H1 (cell line): ENCODE results near the gene SRSF2. TPM values are rescaled to one million over a fixed set of nuclear protein-coding genes. Genes with fewer than 3 reads are reported as not detected.

Source experiments
- CTCF ChIA-PET: fragments of 300-600 bp; sonication (Branson Sonifier 250); formaldehyde crosslinking; loops from one replicate; lab custom pipeline; 2021; ENCODE audit not compliant: partially characterized antibody; lab: Charles Lee
- POLR2A ChIA-PET: fragments of 300-600 bp; sonication (Branson Sonifier 250); formaldehyde crosslinking; loops from one replicate; lab custom pipeline; 2021; ENCODE audit warnings: inconsistent platforms; ENCODE audit not compliant: partially characterized antibody; lab: Charles Lee
- DNase-seq, 2 experiments: peaks; one replicate each; pipeline versions ENCODE4 v3.0.0 to v3.0.0-alpha.2; 2010 to 2022; ENCODE audit warnings: low spot score in 2 of 2, low read depth in 1 of 2, mixed read lengths in 1 of 2
- FAIRE-seq: peaks from 2 replicates; lab custom pipeline; 2011; peaks lifted over from hg19 to GRCh38; lab: Jason Lieb, UNC
- H2AFZ ChIP-seq: 2 replicates; pipeline ENCODE4 v1.8.1; 2012; ENCODE audit warnings: low read length, inconsistent platforms
- H2AK5ac ChIP-seq: 2 replicates; pipeline ENCODE4 v1.6.1; 2013; ENCODE audit warnings: low read depth, low read length
- H2BK120ac ChIP-seq: replicated peaks from 2 replicates; pipeline ENCODE3; 2013; ENCODE audit warnings: low read depth, low read length, inconsistent platforms
- H2BK12ac ChIP-seq: 2 replicates; pipeline ENCODE4 v1.6.1; 2013; ENCODE audit warnings: low read depth, low read length
- H2BK15ac ChIP-seq: 2 replicates; pipeline ENCODE4 v1.6.1; 2013; ENCODE audit warnings: low read length
- H2BK20ac ChIP-seq: 2 replicates; pipeline ENCODE4 v1.6.1; 2013; ENCODE audit warnings: low read length
- H2BK5ac ChIP-seq: 2 replicates; pipeline ENCODE4 v1.6.1; 2013; ENCODE audit warnings: low read depth, low read length
- H3K14ac ChIP-seq: 2 replicates; pipeline ENCODE4 v1.6.1; 2013; ENCODE audit warnings: inconsistent platforms; ENCODE audit not compliant: insufficient read length
- H3K18ac ChIP-seq: 2 replicates; pipeline ENCODE4 v1.6.1; 2013; ENCODE audit warnings: low read length; ENCODE audit errors: extremely low read depth
- H3K23ac ChIP-seq: 2 replicates; pipeline ENCODE4 v1.6.1; 2013; ENCODE audit warnings: inconsistent platforms; ENCODE audit not compliant: insufficient read length
- H3K23me2 ChIP-seq: 2 replicates; pipeline ENCODE4 v1.6.1; 2013; ENCODE audit warnings: low read depth, low read length
- H3K27ac ChIP-seq: 2 replicates; pipeline ENCODE4 v1.6.1; 2011; ENCODE audit warnings: low read depth, low read length, inconsistent platforms
- H3K27me3 ChIP-seq, 4 experiments: replicated peaks in 1 of 4; 1 replicate in 1 of 4; 2 replicates in 3 of 4; pipeline versions ENCODE4 v1.6.1 to v1.8.1; 2011 to 2013; ENCODE audit warnings: low read length in 3 of 4, mild to moderate bottlenecking in 3 of 4, inconsistent platforms in 2 of 4, mixed read lengths in 2 of 4, moderate library complexity in 1 of 4; ENCODE audit not compliant: control insufficient read depth in 3 of 4, insufficient read depth in 3 of 4; ENCODE audit errors: extremely low read depth in 1 of 4
- H3K36me3 ChIP-seq, 4 experiments: 2 replicates each; pipeline versions ENCODE4 v1.6.1 to v1.8.1; 2011 to 2013; ENCODE audit warnings: mild to moderate bottlenecking in 4 of 4, low read length in 3 of 4, moderate library complexity in 2 of 4, control low read depth in 1 of 4, inconsistent platforms in 1 of 4; ENCODE audit not compliant: insufficient read depth in 4 of 4, control insufficient read depth in 2 of 4
- H3K4ac ChIP-seq: replicated peaks from 2 replicates; pipeline ENCODE3; 2013; ENCODE audit warnings: low read length, low read depth, mixed read lengths, inconsistent platforms; ENCODE audit not compliant: insufficient read length
- H3K4me1 ChIP-seq, 4 experiments: replicated peaks in 1 of 4; 1 replicate in 1 of 4; 2 replicates in 3 of 4; pipeline versions ENCODE4 v1.6.1 to v1.8.1; 2011 to 2013; ENCODE audit warnings: low read length in 3 of 4, inconsistent platforms in 2 of 4, mixed read lengths in 1 of 4; ENCODE audit not compliant: insufficient read depth in 4 of 4, control insufficient read depth in 3 of 4
- H3K4me2 ChIP-seq, 2 experiments: 2 replicates each; pipeline versions ENCODE4 v1.6.1 to v1.8.1; 2011 to 2013; ENCODE audit warnings: low read depth in 2 of 2, low read length in 2 of 2, control low read depth in 1 of 2, inconsistent platforms in 1 of 2, mild to moderate bottlenecking in 1 of 2; ENCODE audit not compliant: insufficient read depth in 1 of 2
- H3K4me3 ChIP-seq, 4 experiments: fragments of 200-600, 300-600 bp in 1 of 4; sonication (generic), shearing (Covaris generic), sonication (Bioruptor Twin) in 1 of 4; 2 replicates each; pipeline versions ENCODE4 v1.5.1 to v1.8.1; 2011 to 2016; ENCODE audit warnings: low read length in 4 of 4, low read depth in 3 of 4, control low read depth in 2 of 4, inconsistent platforms in 2 of 4, mild to moderate bottlenecking in 2 of 4, mixed read lengths in 1 of 4, moderate library complexity in 1 of 4; ENCODE audit not compliant: insufficient read depth in 2 of 4; ENCODE audit errors: extremely low read depth in 1 of 4
- H3K56ac ChIP-seq: replicated peaks from 2 replicates; pipeline ENCODE3; 2013; ENCODE audit warnings: low read depth, mild to moderate bottlenecking, mixed read lengths, low read length, inconsistent platforms; ENCODE audit not compliant: insufficient read length
- H3K79me1 ChIP-seq: 2 replicates; pipeline ENCODE4 v1.6.1; 2013; ENCODE audit warnings: low read depth, low read length, control low read depth
- H3K79me2 ChIP-seq, 2 experiments: 2 replicates each; pipeline versions ENCODE4 v1.6.1 to v1.8.1; 2012 to 2013; ENCODE audit warnings: low read length in 2 of 2, mild to moderate bottlenecking in 2 of 2, inconsistent platforms in 1 of 2; ENCODE audit not compliant: insufficient read depth in 2 of 2, control insufficient read depth in 1 of 2
- H3K9ac ChIP-seq, 4 experiments: replicated peaks in 1 of 4; 1 replicate in 1 of 4; 2 replicates in 3 of 4; pipeline versions ENCODE4 v1.6.1 to v1.8.1; 2011 to 2013; ENCODE audit warnings: low read depth in 3 of 4, low read length in 3 of 4, control low read depth in 2 of 4, mild to moderate bottlenecking in 2 of 4, moderate library complexity in 2 of 4, inconsistent platforms in 1 of 4; ENCODE audit errors: extremely low read depth in 1 of 4
- H3K9me3 ChIP-seq, 2 experiments: 2 replicates each; pipeline versions ENCODE4 v1.6.1 to v1.8.1; 2012 to 2013; ENCODE audit warnings: mild to moderate bottlenecking in 2 of 2, moderate library complexity in 2 of 2, control low read depth in 1 of 2, inconsistent platforms in 1 of 2, low read depth in 1 of 2, low read length in 1 of 2, mixed read lengths in 1 of 2; ENCODE audit not compliant: insufficient read depth in 2 of 2
- H4K20me1 ChIP-seq, 2 experiments: replicated peaks in 1 of 2; 2 replicates each; pipeline versions ENCODE3 to v1.8.1; 2011 to 2013; ENCODE audit warnings: inconsistent platforms in 2 of 2, low read length in 2 of 2, mild to moderate bottlenecking in 1 of 2; ENCODE audit not compliant: insufficient read depth in 2 of 2, control insufficient read depth in 1 of 2
- H4K5ac ChIP-seq: 2 replicates; pipeline ENCODE4 v1.6.1; 2013; ENCODE audit warnings: low read length, low read depth, mixed read lengths, inconsistent platforms; ENCODE audit not compliant: insufficient read length
- H4K8ac ChIP-seq: 2 replicates; pipeline ENCODE4 v1.8.0; 2013; ENCODE audit warnings: mild to moderate bottlenecking, moderate library complexity, low read length, inconsistent platforms; ENCODE audit not compliant: insufficient read depth; ENCODE audit errors: extremely low read depth
- H4K91ac ChIP-seq: replicated peaks from 2 replicates; pipeline ENCODE3; 2013; ENCODE audit warnings: low read length, mixed read lengths, inconsistent platforms; ENCODE audit not compliant: insufficient read length
- BRCA1 ChIP-seq: IDR thresholded peaks from 2 replicates; pipeline ENCODE4 v1.6.1; 2012; ENCODE audit warnings: low read depth, low read length, improper control_type of control experiment
- MAFK ChIP-seq: IDR thresholded peaks from 2 replicates; pipeline ENCODE4 v1.6.1; 2012; ENCODE audit warnings: low read depth, mild to moderate bottlenecking, improper control_type of control experiment, low read length
- WGBS, 2 experiments: shearing (Covaris generic) in 1 of 2; methylation state at CpG; one replicate each; pipeline versions ENCODE4 v1.1.6 to v1.1.7; 2013 to 2015; ENCODE audit warnings: low lambda C conversion rate in 2 of 2, mixed read lengths in 2 of 2, inconsistent platforms in 1 of 2, low coverage in 1 of 2, missing lambda C conversion rate in 1 of 2; ENCODE audit not compliant: insufficient replicate concordance in 2 of 2, insufficient coverage in 1 of 2, insufficient read length in 1 of 2; ENCODE audit errors: extremely low coverage in 1 of 2, missing lambda C conversion rate in 1 of 2; 5-methylcytosine and 5-hydroxymethylcytosine counted together
- polyA plus RNA-seq, 7 experiments: library from polyadenylated mRNA; depleted of rRNA in 3 of 7; stranded (reverse) in 5 of 7; unstranded in 2 of 7; fragments of >200 nt in 5 of 7; fragments of 200-250 nt in 2 of 7; gene quantifications; 1 replicate in 5 of 7; 2 replicates in 1 of 7; 4 replicates in 1 of 7; pipeline versions ENCODE4 v1.2.1 to v1.2.3, GENCODE V29; 2011 to 2013; ENCODE audit warnings: missing spikeins in 2 of 7, mixed read lengths in 2 of 7
- total RNA-seq: library from RNA; stranded (reverse); fragmentation: NEBNext Ultra II Directional; extraction: Animal tissue kit (Norgen Biotek cat#: 25700); gene quantifications from 2 replicates; pipeline ENCODE4 v1.2.1, GENCODE V29; 2021

Gene SRSF2
- total and polyA plus RNA-seq, 2 of the 8 experiments (the other 6 are each of a cell fraction or from before 2014, with no cell fraction given): 397 to 401 TPM

DNA sequence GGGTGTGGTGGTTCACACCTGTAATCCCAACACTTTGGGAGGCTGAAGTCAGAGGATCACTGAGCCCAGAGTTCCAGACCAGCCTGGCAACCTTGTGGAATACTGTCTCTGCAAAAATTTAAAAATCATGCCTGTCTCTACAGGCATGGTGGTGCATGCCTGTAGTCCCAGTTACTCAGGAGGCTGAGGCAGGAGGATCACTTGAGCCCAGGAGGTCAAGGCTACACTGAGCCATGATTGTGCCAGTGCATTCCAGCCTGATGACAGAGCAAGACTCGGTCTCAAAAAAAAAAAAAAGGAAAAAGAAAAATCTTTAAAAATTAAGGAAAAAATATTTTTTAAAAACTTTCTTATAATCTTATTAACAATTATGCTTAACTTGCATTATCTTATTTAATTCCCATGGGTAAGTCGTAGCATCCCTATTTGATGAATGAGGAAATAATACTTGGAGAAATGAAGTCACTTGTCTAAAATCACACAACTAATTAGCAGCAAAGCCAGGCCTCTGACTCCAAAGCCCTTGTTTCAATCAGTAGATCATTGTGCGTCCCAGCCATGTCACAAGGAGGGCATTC lies 14.4 kb upstream of the SRSF2 start:
- DNase-seq (no peak), FAIRE-seq (no peak)
- no peak overlapping the region for H2AFZ ChIP-seq
- H3K14ac ChIP-seq: no peak overlapping the region
- H3K4ac ChIP-seq: no peak overlapping the region
- no peak overlapping the region for H4K91ac ChIP-seq
- H3K4me2 ChIP-seq: no peak overlapping the region
- H3K36me3 ChIP-seq: peaks cover under 1 to 5% (median 3%) of the 10 kb centered on the region in 4 experiments; a peak in 4 of 8 replicates
- H4K5ac ChIP-seq: no peak overlapping the region
- no peak overlapping the region for H2BK15ac ChIP-seq
- no peak overlapping the region for H2AK5ac ChIP-seq
- H3K56ac ChIP-seq: no peak overlapping the region
- H3K23ac ChIP-seq: no peak overlapping the region
- H2BK12ac ChIP-seq: no peak overlapping the region
- no peak overlapping the region for H3K18ac ChIP-seq
- H2BK20ac ChIP-seq: no peak overlapping the region
- H3K9me3 ChIP-seq: no peaks in the 10 kb centered on the region
- peaks cover 0 to 1% of the 10 kb centered on the region in 2 experiments for H4K20me1 ChIP-seq
- no peaks in the 10 kb centered on the region; the same call in 1 of the 2 replicates for H3K23me2 ChIP-seq
- TF ChIP-seq BRCA1 (no peak), MAFK (no peak)
- no peaks in the 10 kb centered on the region for H3K4me1 ChIP-seq
- no peaks in the 10 kb centered on the region for H3K79me2 ChIP-seq
- ChIA-PET CTCF (no interaction called here), POLR2A (no interaction called here)
- H2BK120ac ChIP-seq: no peak overlapping the region
- H2BK5ac ChIP-seq: no peak overlapping the region
- no peak overlapping the region for H3K9ac ChIP-seq
- WGBS, 2 experiments: 93% methylated on average over 3 of the region's 3 CpGs; no CpG with 5 or more reads in 1 of the 2 experiments
- no peaks in the 10 kb centered on the region for H3K79me1 ChIP-seq
- H3K27me3 ChIP-seq: no peaks in the 10 kb centered on the region
- no peak overlapping the region for H4K8ac ChIP-seq
- H3K4me3 ChIP-seq: no peak overlapping the region
- H3K27ac ChIP-seq: no peak overlapping the region
